ENCODE data around the gene TSSK2.

TSSK2 gene

DNA sequence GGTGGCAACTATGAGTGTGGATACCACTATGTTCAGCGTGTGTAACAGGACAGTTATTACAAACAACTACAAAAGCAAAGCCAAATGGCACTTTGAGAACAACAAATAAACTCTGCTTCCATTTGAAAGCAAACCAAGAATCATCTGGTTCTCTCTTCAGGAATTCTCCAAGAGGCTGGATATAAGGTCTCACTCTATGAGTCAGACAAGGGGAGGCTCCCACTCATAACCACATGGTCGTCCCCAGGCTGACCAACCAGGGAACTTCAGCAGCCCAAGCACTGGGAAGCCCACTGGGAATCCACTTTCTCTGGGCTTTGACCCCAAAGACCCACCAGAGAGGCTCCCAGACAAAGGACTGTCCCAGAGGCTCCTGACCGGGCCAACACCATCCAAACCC, 44.2 kb upstream of the TSSK2 start:
- TF ChIP-seq, protein P1, sequence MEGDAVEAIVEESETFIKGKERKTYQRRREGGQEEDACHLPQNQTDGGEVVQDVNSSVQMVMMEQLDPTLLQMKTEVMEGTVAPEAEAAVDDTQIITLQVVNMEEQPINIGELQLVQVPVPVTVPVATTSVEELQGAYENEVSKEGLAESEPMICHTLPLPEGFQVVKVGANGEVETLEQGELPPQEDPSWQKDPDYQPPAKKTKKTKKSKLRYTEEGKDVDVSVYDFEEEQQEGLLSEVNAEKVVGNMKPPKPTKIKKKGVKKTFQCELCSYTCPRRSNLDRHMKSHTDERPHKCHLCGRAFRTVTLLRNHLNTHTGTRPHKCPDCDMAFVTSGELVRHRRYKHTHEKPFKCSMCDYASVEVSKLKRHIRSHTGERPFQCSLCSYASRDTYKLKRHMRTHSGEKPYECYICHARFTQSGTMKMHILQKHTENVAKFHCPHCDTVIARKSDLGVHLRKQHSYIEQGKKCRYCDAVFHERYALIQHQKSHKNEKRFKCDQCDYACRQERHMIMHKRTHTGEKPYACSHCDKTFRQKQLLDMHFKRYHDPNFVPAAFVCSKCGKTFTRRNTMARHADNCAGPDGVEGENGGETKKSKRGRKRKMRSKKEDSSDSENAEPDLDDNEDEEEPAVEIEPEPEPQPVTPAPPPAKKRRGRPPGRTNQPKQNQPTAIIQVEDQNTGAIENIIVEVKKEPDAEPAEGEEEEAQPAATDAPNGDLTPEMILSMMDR (IDR thresholded peaks at IDR 0.05), result no peak
- TF ChIP-seq ZFX (IDR thresholded peaks at IDR 0.05; ENCODE audit: borderline replicate concordance), result no peak
- no peak overlapping the region for H3K27ac ChIP-seq

DNA sequence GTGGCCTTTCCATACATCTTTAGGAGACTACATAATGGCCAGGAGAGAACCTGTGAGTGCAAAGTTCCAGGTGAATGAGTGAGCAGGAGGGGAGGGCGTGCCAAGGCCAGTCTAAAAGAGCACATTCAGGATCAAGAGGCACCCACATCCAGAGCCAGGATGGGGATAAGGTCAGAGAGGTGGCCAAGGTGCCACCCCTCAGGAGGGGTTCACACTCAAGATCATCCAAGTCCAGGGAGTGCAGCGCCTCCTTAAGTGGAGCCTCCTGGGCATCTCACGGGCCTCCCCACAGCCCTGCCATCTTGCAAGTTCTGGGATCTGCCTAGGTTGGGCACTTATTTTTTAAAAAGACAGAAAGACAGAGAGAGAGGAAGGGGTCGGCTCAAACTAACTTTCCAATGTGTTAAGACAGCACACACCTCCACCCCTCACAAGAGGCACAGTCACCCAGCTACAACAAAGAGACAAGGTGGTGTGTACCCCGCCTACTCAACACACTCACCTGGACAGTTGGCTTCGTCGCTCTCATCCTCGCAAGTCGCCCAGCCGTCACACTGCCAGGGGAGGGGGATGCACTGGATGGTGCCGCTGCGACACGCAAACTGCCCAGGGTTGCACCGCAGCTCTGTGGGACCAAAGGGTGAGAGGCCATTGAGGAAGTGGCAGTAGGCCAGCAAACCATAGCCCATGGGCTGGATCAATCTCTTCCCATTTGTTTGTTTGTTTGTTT, 42.1 kb upstream of the TSSK2 start:
- TF ChIP-seq ZFX (IDR thresholded peaks at IDR 0.05; ENCODE audit: borderline replicate concordance), result no peak
- TF ChIP-seq, protein P1 (IDR thresholded peaks at IDR 0.05), result no peak
- no peak overlapping the region for H3K27ac ChIP-seq

DNA sequence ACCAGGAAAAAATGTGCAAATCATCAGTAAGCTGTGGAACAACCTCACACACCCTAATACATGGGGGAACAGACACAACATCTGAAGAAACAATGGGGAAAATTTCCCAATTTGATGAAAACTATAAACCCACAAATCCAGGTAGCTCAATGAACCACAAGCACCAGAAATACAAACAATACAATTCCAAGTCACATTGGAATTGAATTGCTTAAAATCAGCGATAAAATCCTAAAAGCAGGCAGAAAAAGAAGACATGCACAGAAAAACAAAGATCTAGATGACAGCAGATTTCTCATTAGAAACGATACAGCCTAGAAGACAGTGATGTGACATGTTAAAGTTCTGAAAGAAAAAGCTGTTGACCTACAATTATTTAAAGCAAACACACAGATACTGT, 40.9 kb upstream of the TSSK2 start:
- no peak overlapping the region for H3K27ac ChIP-seq
- no peak for TF ChIP-seq ZFX (IDR thresholded peaks at IDR 0.05; ENCODE audit: borderline replicate concordance)
- TF ChIP-seq, protein P1 (IDR thresholded peaks at IDR 0.05), result no peak

DNA sequence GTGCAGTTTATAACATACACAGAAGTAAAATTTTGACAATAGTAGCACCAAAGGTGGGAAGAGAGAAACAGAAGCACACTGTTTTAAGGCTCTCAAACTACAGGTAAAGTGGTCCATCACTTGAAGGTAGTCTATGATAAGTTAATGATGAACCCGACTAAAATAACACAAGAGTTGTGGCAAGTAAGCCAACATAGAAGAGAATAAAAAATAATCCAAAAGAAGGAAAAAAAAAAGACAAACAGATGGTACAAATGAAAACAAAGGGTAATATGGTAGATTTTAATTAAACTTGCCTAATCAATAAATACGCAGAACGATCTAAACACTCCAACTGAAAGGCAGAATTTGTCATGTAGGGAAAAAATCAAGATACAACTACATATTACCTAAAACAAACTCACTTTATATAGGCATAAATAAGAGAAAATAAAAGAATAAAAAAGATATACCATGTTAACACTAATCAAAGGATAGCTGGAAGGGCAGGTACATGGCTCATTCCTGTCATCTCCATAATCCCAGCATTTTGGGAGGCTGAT, 40.5 kb upstream of the TSSK2 start:
- H3K27ac ChIP-seq, result no peak overlapping the region
- TF ChIP-seq ZFX (IDR thresholded peaks at IDR 0.05; ENCODE audit: borderline replicate concordance), result no peak
- TF ChIP-seq, protein P1 (IDR thresholded peaks at IDR 0.05), result no peak

DNA sequence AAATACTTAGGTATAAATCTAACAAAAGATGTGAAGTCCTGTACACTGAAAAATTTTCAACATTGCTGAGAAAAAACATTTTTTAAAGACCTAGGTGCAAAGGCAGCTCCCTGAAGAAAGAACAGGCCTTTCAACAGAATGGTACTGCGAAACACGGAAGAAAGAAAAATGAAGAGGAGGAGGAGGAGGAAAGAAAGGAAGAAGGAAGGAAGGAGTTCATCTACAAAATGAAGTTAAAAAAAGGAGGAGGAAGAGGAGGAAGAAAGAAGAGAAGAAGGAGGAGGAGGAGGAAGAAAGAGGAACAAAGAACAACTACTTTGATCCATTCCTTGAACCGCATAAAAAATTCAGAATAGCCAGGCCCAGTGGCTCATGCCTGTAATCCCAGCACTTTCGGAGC, 38.4 kb upstream of the TSSK2 start:
- H3K27ac ChIP-seq, result no peak overlapping the region
- TF ChIP-seq ZFX (IDR thresholded peaks at IDR 0.05; ENCODE audit: borderline replicate concordance), result no peak
- TF ChIP-seq, protein P1 (IDR thresholded peaks at IDR 0.05), result no peak

DNA sequence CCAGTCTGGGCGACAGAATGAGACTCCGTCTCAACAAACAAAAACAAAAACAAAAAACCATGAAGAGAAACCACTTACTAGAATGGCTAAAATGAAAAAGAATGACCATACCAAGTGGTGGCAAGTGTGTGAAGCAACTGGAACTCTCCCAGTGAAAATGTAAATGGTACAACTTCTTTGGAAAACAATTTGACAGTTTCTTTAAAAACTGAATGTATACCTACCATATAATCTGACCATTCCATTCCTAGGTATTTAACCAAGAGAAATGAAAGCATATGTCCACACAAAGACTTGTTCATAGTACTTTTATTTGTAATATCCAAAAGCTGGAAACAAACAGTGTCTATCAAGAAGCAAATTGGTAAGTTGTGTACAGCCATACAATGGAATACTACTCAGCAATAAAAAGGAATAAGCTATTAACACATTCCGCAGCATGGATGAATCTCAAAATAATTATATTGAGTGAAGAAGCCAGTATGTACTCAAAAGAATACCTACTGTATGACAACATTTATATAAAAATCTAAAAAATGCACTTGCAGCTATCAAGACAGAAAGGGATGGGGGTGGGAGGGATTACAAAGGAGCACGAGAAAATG, 36.6 kb upstream of the TSSK2 start:
- no peak for TF ChIP-seq ZFX (IDR thresholded peaks at IDR 0.05; ENCODE audit: borderline replicate concordance)
- TF ChIP-seq, protein P1 (IDR thresholded peaks at IDR 0.05), result no peak
- H3K27ac ChIP-seq, result no peak overlapping the region

DNA sequence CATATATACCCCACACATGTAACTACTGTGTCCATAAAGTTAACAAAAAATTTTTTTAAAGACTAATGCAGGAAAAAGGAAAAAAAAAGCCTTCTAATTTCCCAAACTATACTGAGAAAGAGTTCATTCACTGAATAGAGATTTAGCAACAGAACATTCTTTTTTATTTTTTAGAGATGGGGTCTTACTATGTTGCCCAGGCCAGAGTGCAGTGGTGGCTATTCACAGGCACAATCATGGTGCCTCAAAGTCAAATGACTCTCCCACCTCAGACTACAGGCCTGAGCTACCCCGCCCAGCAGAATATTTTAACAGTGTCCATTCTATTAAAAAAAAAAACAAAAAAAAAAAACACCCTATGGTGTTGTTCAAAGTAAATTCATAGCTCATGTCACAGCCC, 34.6 kb upstream of the TSSK2 start:
- no peak overlapping the region for H3K27ac ChIP-seq
- no peak for TF ChIP-seq ZFX (IDR thresholded peaks at IDR 0.05; ENCODE audit: borderline replicate concordance)
- TF ChIP-seq, protein P1 (IDR thresholded peaks at IDR 0.05), result no peak

All from 22Rv1 (cell line).